Tibial nerve (tissue), 4 donors: ENCODE data around the gene PLA2G2A. TPM values are rescaled to one million over a fixed set of nuclear protein-coding genes. Genes with fewer than 3 reads are reported as not detected.

Experiments used
- DNase-seq, 2 donors: peaks; one replicate each; pipeline ENCODE4 v3.0.0-alpha.2; 2019; ENCODE audit warnings: low spot score in 2 of 2
- H3K27ac ChIP-seq, 4 donors: fragments of 200-600 bp; sonication (generic) in 3 of 4; one replicate each; pipeline ENCODE4 v1.5.1; 2017 to 2019; ENCODE audit warnings: mild to moderate bottlenecking in 1 of 4
- H3K27me3 ChIP-seq, 2 donors: fragments of 200-600 bp; sonication (generic) in 1 of 2; one replicate each; pipeline versions ENCODE4 v1.5.1 to v1.6.0; 2017 to 2019
- H3K36me3 ChIP-seq, 3 donors: fragments of 200-600 bp; sonication (generic); one replicate each; pipeline ENCODE4 v1.5.1; 2018 to 2019
- H3K4me1 ChIP-seq, 4 donors: fragments of 200-600 bp; sonication (generic) in 3 of 4; one replicate each; pipeline ENCODE4 v1.5.1; 2017 to 2019
- H3K4me3 ChIP-seq, 4 donors: fragments of 200-600 bp; sonication (generic) in 3 of 4; one replicate each; pipeline ENCODE4 v1.5.1; 2017 to 2019; ENCODE audit warnings: mild to moderate bottlenecking in 1 of 4, moderate library complexity in 1 of 4
- H3K9me3 ChIP-seq, 4 donors: fragments of 200-600 bp; sonication (generic) in 3 of 4; one replicate each; pipeline ENCODE4 v1.5.1; 2017 to 2019
- CTCF ChIP-seq, 5 experiments: fragments of 200-600 bp in 3 of 5; fragments of 450-650 bp in 2 of 5; sonication (generic) in 3 of 5; IDR thresholded peaks; one replicate each; pipeline ENCODE4 v1.5.1; 2016 to 2019; ENCODE audit warnings: antibody characterized with exemption in 5 of 5, mild to moderate bottlenecking in 3 of 5, moderate library complexity in 2 of 5
- EP300 ChIP-seq, 2 donors: sonication (generic); formaldehyde crosslinking; IDR thresholded peaks; one replicate each; pipeline ENCODE4 v1.6.1; 2017; ENCODE audit warnings: antibody characterized with exemption in 2 of 2, mild to moderate bottlenecking in 1 of 2
- POLR2A ChIP-seq, 2 donors: fragments of 450-650 bp; IDR thresholded peaks; one replicate each; pipeline ENCODE4 v1.6.1; 2017; ENCODE audit warnings: antibody characterized with exemption in 2 of 2, mild to moderate bottlenecking in 2 of 2, moderate library complexity in 2 of 2
- WGBS, 2 donors: methylation state at CpG; one replicate each; pipeline ENCODE4 v1.1.5; 2018; 5-methylcytosine and 5-hydroxymethylcytosine counted together
- total RNA-seq, 4 donors: library from RNA; depleted of rRNA; stranded (reverse); fragments of >200 nt; gene quantifications; one replicate each; pipeline ENCODE4 v1.1.0, GENCODE V29; 2016

Gene PLA2G2A
- total RNA-seq, 4 donors from 2014 or later = 327 to 509 (median 407) TPM

- no peak overlapping the region for H3K4me3 ChIP-seq
- H3K4me1 ChIP-seq = no peaks in the 10 kb centered on the region
- no peaks in the 10 kb centered on the region for H3K27me3 ChIP-seq
- no peak for DNase-seq
- TF ChIP-seq EP300 (IDR thresholded peaks at IDR 0.05) = no peak
- no peak for TF ChIP-seq CTCF (IDR thresholded peaks at IDR 0.05)
- TF ChIP-seq POLR2A (IDR thresholded peaks at IDR 0.05) = no peak
- peaks cover 0 to 12% (median 0%) of the 10 kb centered on the region in 4 donors for H3K9me3 ChIP-seq
- H3K27ac ChIP-seq = no peak overlapping the region
- WGBS, 2 donors = 88 to 94% methylated on average over 2 of the region's 2 CpGs
- H3K36me3 ChIP-seq = no peaks in the 10 kb centered on the region
These were observed 14.9 kb downstream of the PLA2G2A start for GRCh38 chr1:19964542-19964941.

GRCh38 chr1:19963636-19964035 lies 15.8 kb downstream of the PLA2G2A start:
- Histone ChIP-seq H3K4me3 (no peak overlapping the region), H3K4me1 (no peaks in the 10 kb centered on the region), H3K36me3 (no peaks in the 10 kb centered on the region), H3K27ac (no peak overlapping the region), H3K27me3 (no peaks in the 10 kb centered on the region), H3K9me3 (peaks cover 0 to 12% (median 0%) of the 10 kb centered on the region in 4 donors)
- TF ChIP-seq EP300 (IDR thresholded peaks at IDR 0.05) (no peak), POLR2A (IDR thresholded peaks at IDR 0.05) (no peak), CTCF (IDR thresholded peaks at IDR 0.05) (no peak)
- 83 to 88% methylated on average over 4 of the region's 4 CpGs for whole genome bisulfite sequencing, 2 donors
- DNase-seq = no peak

GRCh38 chr1:19960591-19960990 lies 18.8 kb downstream of the PLA2G2A start:
- H3K27ac ChIP-seq = no peak overlapping the region
- no peaks in the 10 kb centered on the region for H3K4me1 ChIP-seq
- H3K27me3 ChIP-seq = no peaks in the 10 kb centered on the region
- WGBS, 2 donors = 44 to 45% methylated on average over 5 of the region's 5 CpGs
- no peaks in the 10 kb centered on the region for H3K36me3 ChIP-seq
- no peak overlapping the region for H3K4me3 ChIP-seq
- peaks cover 0 to 12% (median 0%) of the 10 kb centered on the region in 4 donors for H3K9me3 ChIP-seq
- no peak for TF ChIP-seq EP300 (IDR thresholded peaks at IDR 0.05)
- TF ChIP-seq POLR2A (IDR thresholded peaks at IDR 0.05) = no peak
- no peak for TF ChIP-seq CTCF (IDR thresholded peaks at IDR 0.05)
- DNase-seq = no peak

- WGBS, 2 donors = 69 to 71% methylated on average over 4 of the region's 4 CpGs
- no peaks in the 10 kb centered on the region for H3K27me3 ChIP-seq
- peaks cover 0 to 15% (median 0%) of the 10 kb centered on the region in 4 donors for H3K9me3 ChIP-seq
- no peak for DNase-seq
- H3K4me1 ChIP-seq = no peaks in the 10 kb centered on the region
- H3K4me3 ChIP-seq = no peak overlapping the region
- no peak for TF ChIP-seq POLR2A (IDR thresholded peaks at IDR 0.05)
- no peak for TF ChIP-seq CTCF (IDR thresholded peaks at IDR 0.05)
- TF ChIP-seq EP300 (IDR thresholded peaks at IDR 0.05) = no peak
- H3K27ac ChIP-seq = no peak overlapping the region
- H3K36me3 ChIP-seq = no peaks in the 10 kb centered on the region
These were observed 21.6 kb downstream of the PLA2G2A start for GRCh38 chr1:19957779-19958178.

- no peaks in the 10 kb centered on the region for H3K36me3 ChIP-seq
- no peak overlapping the region for H3K27ac ChIP-seq
- H3K27me3 ChIP-seq = no peaks in the 10 kb centered on the region
- WGBS, 2 donors = 58 to 63% methylated on average over 11 of the region's 11 CpGs
- no peak for TF ChIP-seq CTCF (IDR thresholded peaks at IDR 0.05)
- TF ChIP-seq POLR2A (IDR thresholded peaks at IDR 0.05) = no peak
- TF ChIP-seq EP300 (IDR thresholded peaks at IDR 0.05) = no peak
- H3K9me3 ChIP-seq = peaks cover 0 to 15% (median 0%) of the 10 kb centered on the region in 4 donors
- H3K4me1 ChIP-seq = no peaks in the 10 kb centered on the region
- DNase-seq = no peak
- no peak overlapping the region for H3K4me3 ChIP-seq
These were observed 23.8 kb downstream of the PLA2G2A start for GRCh38 chr1:19955534-19956170.
